HG03520 (cell line): ENCODE measurements around the gene DPP9.

Experiments used
- ATAC-seq: cut with Tn5 transposase; IDR thresholded peaks from one replicate; pipeline ENCODE4 v1.9.1; 2021; ENCODE audit warnings: mild to moderate bottlenecking, moderate library complexity; ENCODE audit not compliant: unreplicated experiment

The DPP9 gene

DNA sequence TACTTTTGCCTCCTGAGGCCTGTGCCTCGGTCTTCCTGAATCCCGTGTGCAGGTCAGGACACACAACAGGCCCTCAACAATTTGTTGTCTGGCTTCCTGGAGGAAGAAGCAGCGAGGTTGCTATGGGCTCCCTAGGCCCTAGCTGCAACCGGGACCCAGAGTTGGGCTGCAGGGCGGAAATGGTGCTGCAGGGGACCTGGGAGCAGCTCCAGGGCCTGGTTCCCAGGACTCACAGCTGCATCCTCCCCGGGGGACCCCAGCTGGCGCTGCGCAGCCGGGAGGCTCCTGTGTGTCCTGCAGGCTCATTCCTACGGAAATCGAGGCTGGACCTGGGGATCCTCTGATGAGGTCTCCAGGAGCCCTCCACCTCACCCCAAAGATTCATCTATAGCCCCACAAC lies 85.3 kb downstream of the DPP9 start:
- ATAC-seq: no peak

DNA sequence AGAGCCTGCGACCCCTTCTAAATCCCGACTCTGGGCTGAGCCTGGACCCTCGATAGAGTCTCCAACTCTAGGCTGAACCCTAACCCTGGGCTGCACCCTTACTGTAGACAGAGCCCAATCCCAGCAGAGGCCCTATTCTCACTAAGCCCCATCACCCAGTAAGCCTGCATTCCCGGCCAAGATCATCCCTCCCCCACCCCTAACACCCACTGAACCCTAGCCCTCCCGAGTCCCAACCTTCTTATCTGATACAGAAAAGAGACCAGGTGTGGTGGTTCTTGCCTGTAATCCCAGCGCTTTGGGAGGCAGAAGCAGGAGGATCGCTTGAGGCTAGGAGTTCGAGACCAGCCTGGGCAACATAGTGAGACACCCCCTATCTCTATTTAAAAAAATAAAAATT lies 86.9 kb downstream of the DPP9 start:
- ATAC-seq: no peak

DNA sequence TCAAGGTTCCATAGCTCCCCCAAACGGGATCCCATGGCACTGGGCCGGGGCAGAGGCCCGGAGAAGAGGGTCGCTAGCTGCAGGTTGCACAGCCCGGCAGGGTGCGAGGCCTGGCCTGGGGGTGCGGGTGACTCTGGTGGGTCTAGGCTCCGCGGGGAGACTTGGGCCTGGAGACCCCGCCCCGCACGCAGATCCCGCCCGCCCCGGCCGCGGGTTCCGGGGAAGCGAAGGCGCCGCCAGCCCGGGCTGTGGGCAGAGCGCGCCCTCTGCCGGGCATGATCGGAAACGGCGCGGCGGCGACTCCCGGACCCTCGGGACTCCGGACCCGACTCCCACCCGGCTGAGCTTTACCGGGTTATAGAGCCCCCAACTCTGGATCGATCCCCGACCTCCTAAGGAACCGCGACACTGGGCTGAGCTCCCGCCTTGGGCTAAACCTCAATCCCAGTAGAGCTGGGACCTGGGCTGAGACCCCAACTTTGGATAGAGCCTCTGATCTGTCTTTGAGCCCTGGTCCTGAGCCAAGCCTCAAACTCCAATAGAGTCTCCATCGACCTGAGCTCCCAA lies 87.4 kb downstream of the DPP9 start:
- ATAC-seq: no peak

DNA sequence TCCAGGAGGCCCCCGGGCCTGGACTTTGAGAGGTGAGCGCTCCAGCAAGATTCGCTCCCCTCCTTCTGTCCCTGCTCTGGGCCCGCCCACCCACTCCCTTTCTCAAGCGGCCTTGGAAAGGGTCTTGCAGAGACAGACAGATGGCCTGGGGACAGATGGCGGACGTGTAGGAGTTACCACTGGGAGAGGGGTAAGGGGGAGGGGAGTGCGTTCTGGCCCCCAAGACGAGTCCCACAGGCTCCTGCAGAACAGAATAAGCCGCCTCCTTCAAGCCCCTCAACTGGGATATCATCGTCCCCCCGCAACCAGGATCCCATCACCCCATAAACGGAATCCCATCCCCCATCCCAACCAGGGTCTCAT lies 87.9 kb downstream of the DPP9 start:
- ATAC-seq: no peak

DNA sequence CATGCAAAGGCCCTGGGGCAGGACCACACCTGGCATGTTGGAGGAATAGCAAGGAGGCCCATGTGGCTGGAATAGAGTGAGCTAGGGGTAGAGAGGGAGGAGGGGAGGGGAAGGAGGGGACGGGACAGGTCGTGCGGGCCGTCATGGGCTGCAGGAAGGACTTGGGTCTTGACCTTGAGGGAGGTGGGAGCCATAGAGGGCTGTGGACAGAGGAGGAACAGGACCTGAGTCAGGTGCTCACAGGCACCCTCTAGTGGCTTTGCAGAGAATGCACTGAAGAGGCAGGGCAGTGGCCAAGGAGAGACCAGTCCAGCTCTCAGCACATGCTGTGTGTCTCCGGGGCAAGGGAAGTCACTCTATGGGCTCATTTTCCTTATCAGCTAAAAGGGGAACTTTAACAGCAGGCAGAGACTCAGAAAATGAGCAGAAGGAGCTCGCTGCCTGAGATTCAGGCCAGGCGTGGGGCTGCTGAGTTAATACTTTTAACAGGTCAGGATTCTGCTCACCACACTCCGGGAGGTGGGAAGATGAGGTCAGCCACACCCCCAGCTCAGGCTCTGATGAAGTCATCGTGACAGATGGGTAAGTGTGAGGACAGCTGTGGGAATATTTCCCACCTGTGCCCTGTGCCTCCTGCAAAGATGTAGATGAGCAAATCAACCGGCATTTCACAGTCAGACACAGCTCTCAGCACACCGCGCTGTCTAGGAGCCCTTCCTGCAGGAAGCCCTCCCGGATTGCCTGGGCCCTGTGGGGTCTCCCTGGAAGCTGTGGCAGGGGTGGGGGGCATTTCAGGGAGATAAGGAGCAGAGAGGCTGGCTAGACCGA lies 90.3 kb downstream of the DPP9 start:
- no peak for ATAC-seq
